Calu3 (cell line): ENCODE measurements around the gene TTC28. TPM values are rescaled to one million over a fixed set of nuclear protein-coding genes. Genes with fewer than 3 reads are reported as not detected.
A peak's percentile ranks its signal among the peaks of the same experiment; 100 is the strongest.

ENCODE experiments used
- BruUV-seq: library from RNA; stranded (reverse); fragments of 400-500 nt; replicated peaks from 2 replicates; lab custom pipeline; 2021; lab: Mats Ljungman, UMichigan
- CTCF ChIA-PET: fragments of 300-600 bp; sonication (Branson Sonifier 250); formaldehyde crosslinking; loops from one replicate; lab custom pipeline; 2022; ENCODE audit warnings: antibody characterized with exemption; lab: Charles Lee
- DNase-seq: peaks from one replicate; pipeline ENCODE4 v3.0.0; 2022
- H3K27ac Mint-ChIP-seq: one replicate; pipeline ENCODE4 v1.8.0; 2022; ENCODE audit warnings: mixed read lengths; ENCODE audit not compliant: unreplicated experiment
- H3K27me3 Mint-ChIP-seq: one replicate; pipeline ENCODE4 v1.8.0; 2022; ENCODE audit warnings: mixed read lengths; ENCODE audit not compliant: unreplicated experiment
- H3K36me3 Mint-ChIP-seq: one replicate; pipeline ENCODE4 v1.8.0; 2022; ENCODE audit warnings: mild to moderate bottlenecking, moderate library complexity, mixed read lengths; ENCODE audit not compliant: insufficient read depth, unreplicated experiment
- H3K4me1 Mint-ChIP-seq: one replicate; pipeline ENCODE4 v1.8.0; 2022; ENCODE audit warnings: mild to moderate bottlenecking, low read depth, mixed read lengths; ENCODE audit not compliant: unreplicated experiment
- H3K4me3 Mint-ChIP-seq: one replicate; pipeline ENCODE4 v1.8.0; 2022; ENCODE audit warnings: mild to moderate bottlenecking, low read depth, moderate library complexity, mixed read lengths; ENCODE audit not compliant: unreplicated experiment
- H3K9me3 Mint-ChIP-seq: one replicate; pipeline ENCODE4 v1.8.0; 2022; ENCODE audit warnings: low read depth, mixed read lengths; ENCODE audit not compliant: unreplicated experiment
- intact Hi-C: fragments of 100-400 bp; cut with micrococcal nuclease; formaldehyde crosslinking; loops from one replicate; pipeline ENCODE4 v1.10.0; 2022; ENCODE audit not compliant: unreplicated experiment
- total RNA-seq: library from RNA; stranded (reverse); gene quantifications from 2 replicates; pipeline ENCODE4 v1.2.3, GENCODE V29; 2022
- TF ChIP-seq, protein P1 (sequence below): fragments of 200-600 bp; IDR thresholded peaks from one replicate; pipeline ENCODE4 v1.8.0; 2022; ENCODE audit warnings: antibody characterized with exemption; ENCODE audit not compliant: unreplicated experiment

TTC28 gene
- total RNA-seq, 1 experiment from 2014 or later: 5.2 TPM

DNA sequence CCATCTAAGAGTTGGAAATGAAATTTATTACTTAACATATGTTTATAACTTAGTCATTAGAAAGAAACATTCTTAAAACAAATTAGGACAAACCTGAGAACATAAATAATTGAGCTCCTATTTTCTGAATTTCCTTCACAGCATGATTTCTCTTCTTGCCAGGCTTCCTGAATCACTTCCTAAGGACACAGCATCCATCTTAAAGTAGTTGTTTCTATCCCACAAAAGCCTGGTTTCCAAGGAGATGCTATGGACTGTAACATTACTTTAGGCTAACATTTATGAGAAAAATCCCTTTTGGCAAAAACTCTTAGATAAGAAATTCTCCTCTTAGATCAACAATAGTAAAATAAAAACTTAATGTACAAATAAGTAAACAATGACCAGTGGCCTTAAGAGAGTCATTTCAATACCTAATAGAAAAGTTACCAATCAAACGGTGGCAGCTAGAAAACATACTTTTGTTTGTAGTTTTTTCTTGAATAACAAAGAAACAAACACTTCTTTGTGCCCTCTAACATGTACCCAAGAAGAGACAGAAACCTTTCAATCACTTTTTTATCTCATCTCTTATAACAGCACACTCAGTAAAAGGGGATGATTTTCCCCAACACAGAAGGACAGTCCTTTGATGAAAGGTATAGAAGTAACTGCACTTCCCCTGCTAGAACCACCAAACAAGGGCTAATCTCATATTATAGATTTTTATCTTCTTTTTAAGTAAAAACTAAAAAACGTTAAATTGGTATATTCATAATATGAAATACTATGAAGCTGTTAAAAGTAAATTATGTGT lies 74.5 kb downstream of the TTC28 start:
- no peaks in the 10 kb centered on the region for H3K4me1 Mint-ChIP-seq
- no peaks in the 10 kb centered on the region for H3K9me3 Mint-ChIP-seq
- no peak for DNase-seq
- TF ChIP-seq, protein P1, sequence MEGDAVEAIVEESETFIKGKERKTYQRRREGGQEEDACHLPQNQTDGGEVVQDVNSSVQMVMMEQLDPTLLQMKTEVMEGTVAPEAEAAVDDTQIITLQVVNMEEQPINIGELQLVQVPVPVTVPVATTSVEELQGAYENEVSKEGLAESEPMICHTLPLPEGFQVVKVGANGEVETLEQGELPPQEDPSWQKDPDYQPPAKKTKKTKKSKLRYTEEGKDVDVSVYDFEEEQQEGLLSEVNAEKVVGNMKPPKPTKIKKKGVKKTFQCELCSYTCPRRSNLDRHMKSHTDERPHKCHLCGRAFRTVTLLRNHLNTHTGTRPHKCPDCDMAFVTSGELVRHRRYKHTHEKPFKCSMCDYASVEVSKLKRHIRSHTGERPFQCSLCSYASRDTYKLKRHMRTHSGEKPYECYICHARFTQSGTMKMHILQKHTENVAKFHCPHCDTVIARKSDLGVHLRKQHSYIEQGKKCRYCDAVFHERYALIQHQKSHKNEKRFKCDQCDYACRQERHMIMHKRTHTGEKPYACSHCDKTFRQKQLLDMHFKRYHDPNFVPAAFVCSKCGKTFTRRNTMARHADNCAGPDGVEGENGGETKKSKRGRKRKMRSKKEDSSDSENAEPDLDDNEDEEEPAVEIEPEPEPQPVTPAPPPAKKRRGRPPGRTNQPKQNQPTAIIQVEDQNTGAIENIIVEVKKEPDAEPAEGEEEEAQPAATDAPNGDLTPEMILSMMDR: no peak
- H3K4me3 Mint-ChIP-seq: no peak overlapping the region
- CTCF ChIA-PET: interaction anchor here (1.0 kb wide), 1 partner anchor 514 kb away, joined by 3 read pairs; no protein-coding TSS in a partner anchor
- BruUV-seq: no TSS peak
- intact Hi-C loops: loop anchor here (5.0 kb wide), 1 partner anchor 642 kb away; no protein-coding TSS in a partner anchor
- no peaks in the 10 kb centered on the region for H3K36me3 Mint-ChIP-seq
- H3K27ac Mint-ChIP-seq: no peak overlapping the region
- H3K27me3 Mint-ChIP-seq: peaks cover 12% of the 10 kb centered on the region

DNA sequence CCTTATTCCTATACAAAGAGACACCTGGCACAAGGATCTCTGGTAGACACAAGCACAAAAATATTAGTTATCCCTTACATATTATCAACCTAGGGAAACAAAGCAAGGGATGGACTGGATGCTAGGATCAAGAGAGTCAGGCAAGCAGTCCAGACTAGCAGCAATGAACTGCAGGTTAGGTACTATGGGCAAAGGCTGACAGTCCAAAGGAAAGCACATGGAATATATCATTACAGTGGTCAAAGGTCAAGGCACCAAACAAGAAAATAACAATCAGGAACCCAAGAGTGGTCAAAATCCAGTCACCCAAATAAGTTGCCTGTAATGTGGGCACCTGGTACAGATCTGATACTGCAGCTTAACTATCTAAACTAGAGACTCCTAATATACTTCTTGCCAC lies 77.7 kb downstream of the TTC28 start:
- CTCF ChIA-PET: no interaction called here
- no TSS peak for BruUV-seq
- no peak for DNase-seq
- Mint-ChIP-seq H3K27ac (no peak overlapping the region), H3K4me3 (no peak overlapping the region), H3K27me3 (no peaks in the 10 kb centered on the region), H3K9me3 (no peaks in the 10 kb centered on the region), H3K4me1 (no peaks in the 10 kb centered on the region), H3K36me3 (no peaks in the 10 kb centered on the region)
- intact Hi-C loops: loop anchor here (2.0 to 5.0 kb wide), 2 partner anchors 439 to 645 kb away; no protein-coding TSS in a partner anchor
- TF ChIP-seq, protein P1: no peak

DNA sequence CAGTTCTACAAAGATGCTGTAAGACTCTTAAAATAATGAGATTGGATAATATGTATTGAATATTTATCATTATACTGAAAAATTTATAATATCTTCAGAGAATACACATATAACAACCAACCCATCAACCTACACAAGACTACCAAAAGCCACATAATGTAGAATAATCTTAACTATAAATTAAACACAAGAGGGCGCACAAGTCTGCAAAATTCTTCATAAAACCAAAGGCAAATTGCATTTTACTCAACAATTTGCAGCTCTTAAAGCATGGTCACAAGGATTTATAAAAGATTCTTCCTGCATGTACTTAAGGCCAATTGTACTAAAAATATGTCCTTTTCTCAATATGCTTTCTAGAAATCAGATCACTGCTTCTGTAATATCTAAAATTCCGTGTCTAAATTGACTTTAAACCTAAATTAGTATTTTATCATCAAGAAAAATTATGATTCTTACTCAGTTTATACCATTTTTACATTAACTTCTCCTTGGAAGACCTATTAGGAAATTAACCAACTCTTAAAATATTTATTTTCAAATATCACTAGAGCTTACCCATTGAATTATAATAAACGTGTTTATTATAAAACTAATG lies 79.0 kb downstream of the TTC28 start:
- H3K36me3 Mint-ChIP-seq: no peaks in the 10 kb centered on the region
- no TSS peak for BruUV-seq
- peak; percentile 21 for DNase-seq
- H3K27me3 Mint-ChIP-seq: no peaks in the 10 kb centered on the region
- no peak overlapping the region for H3K4me3 Mint-ChIP-seq
- CTCF ChIA-PET: interaction anchor here (0.7 to 1.6 kb wide), 5 partner anchors 79 to 645 kb away, joined by 3 to 6 read pairs (median 3); partner anchors contain the start of gene TTC28
- H3K27ac Mint-ChIP-seq: no peak overlapping the region
- TF ChIP-seq, protein P1: peak; percentile 42
- H3K4me1 Mint-ChIP-seq: peaks cover 8% of the 10 kb centered on the region
- intact Hi-C loops: loop anchor here (1.0 to 5.0 kb wide), 3 partner anchors 229 to 647 kb away; no protein-coding TSS in a partner anchor
- no peaks in the 10 kb centered on the region for H3K9me3 Mint-ChIP-seq

DNA sequence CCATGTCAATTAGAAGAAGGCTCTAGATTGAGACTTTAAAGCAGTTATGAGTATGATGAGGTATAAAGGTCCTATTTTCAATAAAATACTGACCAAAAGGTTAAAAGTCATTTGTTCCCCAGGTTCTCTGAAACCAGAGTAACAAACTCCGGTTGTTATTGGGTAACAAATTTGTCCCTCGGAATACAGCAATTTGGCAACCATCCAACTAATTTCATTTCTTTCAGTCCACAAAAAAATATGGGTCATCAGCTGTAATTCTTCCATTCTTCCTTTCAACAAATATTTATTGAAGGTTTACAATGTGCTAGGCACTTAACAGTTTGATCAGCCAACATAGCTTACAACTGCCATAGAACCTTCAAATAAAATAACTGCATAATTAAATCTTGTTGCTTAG lies 79.9 kb downstream of the TTC28 start:
- TF ChIP-seq, protein P1: no peak
- no peaks in the 10 kb centered on the region for H3K9me3 Mint-ChIP-seq
- H3K36me3 Mint-ChIP-seq: no peaks in the 10 kb centered on the region
- no peak overlapping the region for H3K27ac Mint-ChIP-seq
- BruUV-seq: no TSS peak
- CTCF ChIA-PET: interaction anchor here (0.7 to 1.6 kb wide), 4 partner anchors 110 to 646 kb away, joined by 3 to 6 read pairs (median 5); no protein-coding TSS in a partner anchor
- H3K4me1 Mint-ChIP-seq: peaks cover 11% of the 10 kb centered on the region
- no peak overlapping the region for H3K4me3 Mint-ChIP-seq
- H3K27me3 Mint-ChIP-seq: no peaks in the 10 kb centered on the region
- DNase-seq: no peak
- intact Hi-C loops: loop anchor here (1.0 to 5.0 kb wide), 4 partner anchors 157 to 648 kb away; no protein-coding TSS in a partner anchor
